HEK293 (cell line): ENCODE measurements around the gene BBLN.

Experiments
- FEZF1 ChIP-seq: fragments of 450-650 bp; formaldehyde crosslinking; IDR thresholded peaks from 2 replicates; pipeline ENCODE4 v1.5.1; 2016; ENCODE audit warnings: missing biosample characterization, missing genetic modification characterization
- HOXC10 ChIP-seq: sonication (generic); formaldehyde crosslinking; IDR thresholded peaks from 2 replicates; pipeline ENCODE4 v1.8.1; 2023; ENCODE audit warnings: mild to moderate bottlenecking, missing genetic modification reagents
- KLF9 ChIP-seq: fragments of 450-650 bp; formaldehyde crosslinking; IDR thresholded peaks from 2 replicates; pipeline ENCODE4 v1.5.1; 2016; ENCODE audit warnings: missing biosample characterization, missing genetic modification characterization, low read depth
- SALL2 ChIP-seq: fragments of 450-650 bp; formaldehyde crosslinking; IDR thresholded peaks from 2 replicates; pipeline ENCODE4 v1.5.0; 2017; ENCODE audit warnings: missing biosample characterization, mild to moderate bottlenecking, missing genetic modification characterization, borderline replicate concordance
- TCF7L2 ChIP-seq: IDR thresholded peaks from 2 replicates; pipeline ENCODE4 v1.6.1; 2011; ENCODE audit warnings: low read depth, mild to moderate bottlenecking, inconsistent platforms, low read length, moderate library complexity, borderline replicate concordance
- ZNF155 ChIP-seq: fragments of 450-650 bp; formaldehyde crosslinking; IDR thresholded peaks from 2 replicates; pipeline ENCODE4 v1.5.1; 2016; ENCODE audit warnings: missing biosample characterization, missing genetic modification characterization
- ZNF16 ChIP-seq: fragments of 450-650 bp; formaldehyde crosslinking; IDR thresholded peaks from 2 replicates; pipeline ENCODE4 v1.5.1; 2016; ENCODE audit warnings: low read depth, missing biosample characterization, missing genetic modification characterization
- ZNF221 ChIP-seq: fragments of 450-650 bp; formaldehyde crosslinking; IDR thresholded peaks from 2 replicates; pipeline ENCODE4 v1.5.1; 2017; ENCODE audit warnings: missing biosample characterization, missing genetic modification characterization, borderline replicate concordance
- ZNF24 ChIP-seq: fragments of 450-650 bp; formaldehyde crosslinking; IDR thresholded peaks from 2 replicates; pipeline ENCODE4 v1.5.1; 2016; ENCODE audit warnings: missing biosample characterization, missing genetic modification characterization
- ZNF391 ChIP-seq: fragments of 450-650 bp; formaldehyde crosslinking; IDR thresholded peaks from 2 replicates; pipeline ENCODE4 v1.5.1; 2016; ENCODE audit warnings: low read depth, missing biosample characterization, missing genetic modification characterization, borderline replicate concordance
- ZNF394 ChIP-seq: fragments of 450-650 bp; formaldehyde crosslinking; IDR thresholded peaks from 2 replicates; pipeline ENCODE4 v1.5.1; 2016; ENCODE audit warnings: missing biosample characterization, missing genetic modification characterization, mild to moderate bottlenecking, moderate library complexity, borderline replicate concordance
- ZNF433 ChIP-seq: fragments of 450-650 bp; formaldehyde crosslinking; IDR thresholded peaks from 2 replicates; pipeline ENCODE4 v1.5.1; 2016; ENCODE audit warnings: missing biosample characterization, missing genetic modification characterization, low read depth
- ZNF514 ChIP-seq: fragments of 450-650 bp; formaldehyde crosslinking; IDR thresholded peaks from 2 replicates; pipeline ENCODE4 v1.5.1; 2016; ENCODE audit warnings: missing biosample characterization, missing genetic modification characterization
- ZNF555 ChIP-seq: fragments of 450-650 bp; formaldehyde crosslinking; conservative IDR thresholded peaks from 2 replicates; pipeline ENCODE4 v1.5.1; 2017; ENCODE audit warnings: missing biosample characterization, mild to moderate bottlenecking, missing genetic modification characterization, inconsistent platforms
- ZNF600 ChIP-seq: fragments of 450-650 bp; formaldehyde crosslinking; IDR thresholded peaks from 2 replicates; pipeline ENCODE4 v1.5.1; 2016; ENCODE audit warnings: missing biosample characterization, missing genetic modification characterization
- ZNF830 ChIP-seq: fragments of 450-650 bp; IDR thresholded peaks from 2 replicates; pipeline ENCODE4 v1.5.0; 2018; ENCODE audit warnings: missing biosample characterization, missing genetic modification characterization, low read depth, mild to moderate bottlenecking, moderate library complexity
- ZNF843 ChIP-seq: fragments of 450-650 bp; formaldehyde crosslinking; IDR thresholded peaks from 2 replicates; pipeline ENCODE4 v1.5.1; 2016; ENCODE audit warnings: missing biosample characterization, missing genetic modification characterization
- ZSCAN23 ChIP-seq: fragments of 450-650 bp; formaldehyde crosslinking; IDR thresholded peaks from 2 replicates; pipeline ENCODE4 v1.5.1; 2016; ENCODE audit warnings: missing biosample characterization, missing genetic modification characterization
- TF ChIP-seq, protein P1 (sequence below): fragments of 450-650 bp; formaldehyde crosslinking; IDR thresholded peaks from 2 replicates; pipeline ENCODE4 v1.5.1; 2016; ENCODE audit warnings: missing biosample characterization, missing genetic modification characterization
- TF ChIP-seq, protein P2 (sequence below): fragments of 450-650 bp; formaldehyde crosslinking; IDR thresholded peaks from 2 replicates; pipeline ENCODE4 v1.5.1; 2016; ENCODE audit warnings: missing biosample characterization, missing genetic modification characterization, borderline replicate concordance
- TF ChIP-seq, protein P3 (sequence below): fragments of 450-650 bp; formaldehyde crosslinking; IDR thresholded peaks from 2 replicates; pipeline ENCODE4 v1.5.1; 2016; ENCODE audit warnings: missing biosample characterization, missing genetic modification characterization
- TF ChIP-seq, protein P4 (sequence below): fragments of 450-650 bp; formaldehyde crosslinking; IDR thresholded peaks from 2 replicates; pipeline ENCODE4 v1.5.1; 2016; ENCODE audit warnings: missing biosample characterization, missing genetic modification characterization
- TF ChIP-seq, protein P5 (sequence below): fragments of 450-650 bp; formaldehyde crosslinking; IDR thresholded peaks from 2 replicates; pipeline ENCODE4 v1.5.1; 2016; ENCODE audit warnings: missing biosample characterization, missing genetic modification characterization
- TF ChIP-seq, protein P6 (sequence below): fragments of 450-650 bp; IDR thresholded peaks from 2 replicates; pipeline ENCODE4 v1.5.1; 2018; ENCODE audit warnings: missing biosample characterization, mild to moderate bottlenecking, missing genetic modification characterization

Gene BBLN

DNA sequence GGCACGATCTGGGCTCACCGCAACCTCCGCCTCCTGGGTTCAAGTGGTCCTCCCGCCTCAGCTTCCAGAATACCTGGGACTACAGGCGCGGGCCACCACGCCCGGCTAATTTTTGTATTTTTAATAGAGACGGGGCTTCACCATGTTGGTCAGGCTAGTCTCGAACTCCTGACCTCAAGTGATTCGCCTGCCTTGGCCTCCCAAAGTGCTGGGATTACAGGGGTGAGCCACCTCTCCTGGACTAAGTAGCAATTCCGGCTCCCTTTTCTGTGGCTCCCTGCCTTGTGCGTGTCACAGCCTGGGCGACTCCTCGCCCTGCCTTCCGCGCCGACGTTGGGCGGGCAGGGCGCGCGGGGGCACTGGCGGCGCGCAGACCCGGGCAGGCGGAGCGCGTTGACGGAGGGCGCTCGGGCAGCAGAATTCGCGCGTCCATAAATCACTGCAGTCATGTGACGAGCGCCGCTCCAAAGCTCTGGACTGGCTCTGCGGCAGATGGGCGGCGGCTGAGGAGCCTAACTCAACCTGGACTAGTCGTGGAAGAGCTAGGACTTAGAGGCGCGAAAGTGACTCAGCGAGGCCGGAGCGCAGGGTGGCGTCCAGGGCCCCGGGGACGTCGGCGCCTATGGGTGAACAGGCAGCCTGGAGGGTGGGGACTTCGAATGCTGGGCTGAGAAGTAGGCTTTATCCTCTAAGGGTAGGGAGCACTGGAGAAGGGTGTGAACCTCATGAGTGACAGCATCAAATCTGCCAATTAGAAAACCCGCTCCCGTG, 32.7 kb downstream of the BBLN start (continued):
- TF ChIP-seq ZNF514 (tag by site-specific recombination) (no peak), ZNF830 (no peak), ZNF555 (tag by site-specific recombination) (no peak), ZNF221 (tag by site-specific recombination) (no peak), KLF9 (tag by site-specific recombination) (peak; percentile 27; the same call in 1 of the 2 replicates), FEZF1 (tag by site-specific recombination) (no peak), ZNF24 (tag by site-specific recombination) (0 out of 2 replicates have a peak, but pooled peaks have one; percentile 57), HOXC10 (peak; percentile 99), TCF7L2 (no peak), ZNF600 (tag by site-specific recombination) (peak; percentile 88), ZSCAN23 (tag by site-specific recombination) (no peak), ZNF394 (tag by site-specific recombination) (no peak), ZNF843 (tag by site-specific recombination) (0 out of 2 replicates have a peak, but pooled peaks have one; percentile 12), ZNF155 (tag by site-specific recombination) (no peak), ZNF433 (tag by site-specific recombination) (no peak), SALL2 (tag by site-specific recombination) (no peak), ZNF16 (tag by site-specific recombination) (no peak), ZNF391 (tag by site-specific recombination) (no peak)
- TF ChIP-seq, protein P1, sequence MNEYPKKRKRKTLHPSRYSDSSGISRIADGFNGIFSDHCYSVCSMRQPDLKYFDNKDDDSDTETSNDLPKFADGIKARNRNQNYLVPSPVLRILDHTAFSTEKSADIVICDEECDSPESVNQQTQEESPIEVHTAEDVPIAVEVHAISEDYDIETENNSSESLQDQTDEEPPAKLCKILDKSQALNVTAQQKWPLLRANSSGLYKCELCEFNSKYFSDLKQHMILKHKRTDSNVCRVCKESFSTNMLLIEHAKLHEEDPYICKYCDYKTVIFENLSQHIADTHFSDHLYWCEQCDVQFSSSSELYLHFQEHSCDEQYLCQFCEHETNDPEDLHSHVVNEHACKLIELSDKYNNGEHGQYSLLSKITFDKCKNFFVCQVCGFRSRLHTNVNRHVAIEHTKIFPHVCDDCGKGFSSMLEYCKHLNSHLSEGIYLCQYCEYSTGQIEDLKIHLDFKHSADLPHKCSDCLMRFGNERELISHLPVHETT (tag by site-specific recombination) = no peak
- TF ChIP-seq, protein P2, sequence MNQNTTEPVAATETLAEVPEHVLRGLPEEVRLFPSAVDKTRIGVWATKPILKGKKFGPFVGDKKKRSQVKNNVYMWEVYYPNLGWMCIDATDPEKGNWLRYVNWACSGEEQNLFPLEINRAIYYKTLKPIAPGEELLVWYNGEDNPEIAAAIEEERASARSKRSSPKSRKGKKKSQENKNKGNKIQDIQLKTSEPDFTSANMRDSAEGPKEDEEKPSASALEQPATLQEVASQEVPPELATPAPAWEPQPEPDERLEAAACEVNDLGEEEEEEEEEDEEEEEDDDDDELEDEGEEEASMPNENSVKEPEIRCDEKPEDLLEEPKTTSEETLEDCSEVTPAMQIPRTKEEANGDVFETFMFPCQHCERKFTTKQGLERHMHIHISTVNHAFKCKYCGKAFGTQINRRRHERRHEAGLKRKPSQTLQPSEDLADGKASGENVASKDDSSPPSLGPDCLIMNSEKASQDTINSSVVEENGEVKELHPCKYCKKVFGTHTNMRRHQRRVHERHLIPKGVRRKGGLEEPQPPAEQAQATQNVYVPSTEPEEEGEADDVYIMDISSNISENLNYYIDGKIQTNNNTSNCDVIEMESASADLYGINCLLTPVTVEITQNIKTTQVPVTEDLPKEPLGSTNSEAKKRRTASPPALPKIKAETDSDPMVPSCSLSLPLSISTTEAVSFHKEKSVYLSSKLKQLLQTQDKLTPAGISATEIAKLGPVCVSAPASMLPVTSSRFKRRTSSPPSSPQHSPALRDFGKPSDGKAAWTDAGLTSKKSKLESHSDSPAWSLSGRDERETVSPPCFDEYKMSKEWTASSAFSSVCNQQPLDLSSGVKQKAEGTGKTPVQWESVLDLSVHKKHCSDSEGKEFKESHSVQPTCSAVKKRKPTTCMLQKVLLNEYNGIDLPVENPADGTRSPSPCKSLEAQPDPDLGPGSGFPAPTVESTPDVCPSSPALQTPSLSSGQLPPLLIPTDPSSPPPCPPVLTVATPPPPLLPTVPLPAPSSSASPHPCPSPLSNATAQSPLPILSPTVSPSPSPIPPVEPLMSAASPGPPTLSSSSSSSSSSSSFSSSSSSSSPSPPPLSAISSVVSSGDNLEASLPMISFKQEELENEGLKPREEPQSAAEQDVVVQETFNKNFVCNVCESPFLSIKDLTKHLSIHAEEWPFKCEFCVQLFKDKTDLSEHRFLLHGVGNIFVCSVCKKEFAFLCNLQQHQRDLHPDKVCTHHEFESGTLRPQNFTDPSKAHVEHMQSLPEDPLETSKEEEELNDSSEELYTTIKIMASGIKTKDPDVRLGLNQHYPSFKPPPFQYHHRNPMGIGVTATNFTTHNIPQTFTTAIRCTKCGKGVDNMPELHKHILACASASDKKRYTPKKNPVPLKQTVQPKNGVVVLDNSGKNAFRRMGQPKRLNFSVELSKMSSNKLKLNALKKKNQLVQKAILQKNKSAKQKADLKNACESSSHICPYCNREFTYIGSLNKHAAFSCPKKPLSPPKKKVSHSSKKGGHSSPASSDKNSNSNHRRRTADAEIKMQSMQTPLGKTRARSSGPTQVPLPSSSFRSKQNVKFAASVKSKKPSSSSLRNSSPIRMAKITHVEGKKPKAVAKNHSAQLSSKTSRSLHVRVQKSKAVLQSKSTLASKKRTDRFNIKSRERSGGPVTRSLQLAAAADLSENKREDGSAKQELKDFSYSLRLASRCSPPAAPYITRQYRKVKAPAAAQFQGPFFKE (tag by site-specific recombination) = no peak
- TF ChIP-seq, protein P3, sequence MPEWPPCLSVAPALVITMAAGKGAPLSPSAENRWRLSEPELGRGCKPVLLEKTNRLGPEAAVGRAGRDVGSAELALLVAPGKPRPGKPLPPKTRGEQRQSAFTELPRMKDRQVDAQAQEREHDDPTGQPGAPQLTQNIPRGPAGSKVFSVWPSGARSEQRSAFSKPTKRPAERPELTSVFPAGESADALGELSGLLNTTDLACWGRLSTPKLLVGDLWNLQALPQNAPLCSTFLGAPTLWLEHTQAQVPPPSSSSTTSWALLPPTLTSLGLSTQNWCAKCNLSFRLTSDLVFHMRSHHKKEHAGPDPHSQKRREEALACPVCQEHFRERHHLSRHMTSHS = no peak
- TF ChIP-seq, protein P4, sequence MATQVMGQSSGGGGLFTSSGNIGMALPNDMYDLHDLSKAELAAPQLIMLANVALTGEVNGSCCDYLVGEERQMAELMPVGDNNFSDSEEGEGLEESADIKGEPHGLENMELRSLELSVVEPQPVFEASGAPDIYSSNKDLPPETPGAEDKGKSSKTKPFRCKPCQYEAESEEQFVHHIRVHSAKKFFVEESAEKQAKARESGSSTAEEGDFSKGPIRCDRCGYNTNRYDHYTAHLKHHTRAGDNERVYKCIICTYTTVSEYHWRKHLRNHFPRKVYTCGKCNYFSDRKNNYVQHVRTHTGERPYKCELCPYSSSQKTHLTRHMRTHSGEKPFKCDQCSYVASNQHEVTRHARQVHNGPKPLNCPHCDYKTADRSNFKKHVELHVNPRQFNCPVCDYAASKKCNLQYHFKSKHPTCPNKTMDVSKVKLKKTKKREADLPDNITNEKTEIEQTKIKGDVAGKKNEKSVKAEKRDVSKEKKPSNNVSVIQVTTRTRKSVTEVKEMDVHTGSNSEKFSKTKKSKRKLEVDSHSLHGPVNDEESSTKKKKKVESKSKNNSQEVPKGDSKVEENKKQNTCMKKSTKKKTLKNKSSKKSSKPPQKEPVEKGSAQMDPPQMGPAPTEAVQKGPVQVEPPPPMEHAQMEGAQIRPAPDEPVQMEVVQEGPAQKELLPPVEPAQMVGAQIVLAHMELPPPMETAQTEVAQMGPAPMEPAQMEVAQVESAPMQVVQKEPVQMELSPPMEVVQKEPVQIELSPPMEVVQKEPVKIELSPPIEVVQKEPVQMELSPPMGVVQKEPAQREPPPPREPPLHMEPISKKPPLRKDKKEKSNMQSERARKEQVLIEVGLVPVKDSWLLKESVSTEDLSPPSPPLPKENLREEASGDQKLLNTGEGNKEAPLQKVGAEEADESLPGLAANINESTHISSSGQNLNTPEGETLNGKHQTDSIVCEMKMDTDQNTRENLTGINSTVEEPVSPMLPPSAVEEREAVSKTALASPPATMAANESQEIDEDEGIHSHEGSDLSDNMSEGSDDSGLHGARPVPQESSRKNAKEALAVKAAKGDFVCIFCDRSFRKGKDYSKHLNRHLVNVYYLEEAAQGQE (tag by site-specific recombination) = no peak
- TF ChIP-seq, protein P5, sequence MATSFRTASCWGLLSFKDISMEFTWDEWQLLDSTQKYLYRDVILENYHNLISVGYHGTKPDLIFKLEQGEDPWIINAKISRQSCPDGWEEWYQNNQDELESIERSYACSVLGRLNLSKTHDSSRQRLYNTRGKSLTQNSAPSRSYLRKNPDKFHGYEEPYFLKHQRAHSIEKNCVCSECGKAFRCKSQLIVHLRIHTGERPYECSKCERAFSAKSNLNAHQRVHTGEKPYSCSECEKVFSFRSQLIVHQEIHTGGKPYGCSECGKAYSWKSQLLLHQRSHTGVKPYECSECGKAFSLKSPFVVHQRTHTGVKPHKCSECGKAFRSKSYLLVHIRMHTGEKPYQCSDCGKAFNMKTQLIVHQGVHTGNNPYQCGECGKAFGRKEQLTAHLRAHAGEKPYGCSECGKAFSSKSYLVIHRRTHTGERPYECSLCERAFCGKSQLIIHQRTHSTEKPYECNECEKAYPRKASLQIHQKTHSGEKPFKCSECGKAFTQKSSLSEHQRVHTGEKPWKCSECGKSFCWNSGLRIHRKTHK (tag by site-specific recombination) = no peak
- TF ChIP-seq, protein P6, sequence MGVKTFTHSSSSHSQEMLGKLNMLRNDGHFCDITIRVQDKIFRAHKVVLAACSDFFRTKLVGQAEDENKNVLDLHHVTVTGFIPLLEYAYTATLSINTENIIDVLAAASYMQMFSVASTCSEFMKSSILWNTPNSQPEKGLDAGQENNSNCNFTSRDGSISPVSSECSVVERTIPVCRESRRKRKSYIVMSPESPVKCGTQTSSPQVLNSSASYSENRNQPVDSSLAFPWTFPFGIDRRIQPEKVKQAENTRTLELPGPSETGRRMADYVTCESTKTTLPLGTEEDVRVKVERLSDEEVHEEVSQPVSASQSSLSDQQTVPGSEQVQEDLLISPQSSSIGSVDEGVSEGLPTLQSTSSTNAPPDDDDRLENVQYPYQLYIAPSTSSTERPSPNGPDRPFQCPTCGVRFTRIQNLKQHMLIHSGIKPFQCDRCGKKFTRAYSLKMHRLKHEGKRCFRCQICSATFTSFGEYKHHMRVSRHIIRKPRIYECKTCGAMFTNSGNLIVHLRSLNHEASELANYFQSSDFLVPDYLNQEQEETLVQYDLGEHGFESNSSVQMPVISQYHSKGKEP (tag by site-specific recombination) = peak; percentile 56; the same call in 1 of the 2 replicates
